HL-60 (cell line): ENCODE measurements around the gene MYOM3.

Experiments used
- DNase-seq, 2 experiments: peaks; one replicate each; pipeline ENCODE4 v3.0.0-alpha.2; 2010 to 2020; ENCODE audit warnings: low read depth in 1 of 2, low spot score in 1 of 2
- H3K27ac ChIP-seq: fragments of 250-450 bp; sonication (Bioruptor Pico); replicated peaks from 2 replicates; pipeline ENCODE4 v1.5.1; 2020; ENCODE audit warnings: mild to moderate bottlenecking, moderate library complexity
- H3K27me3 ChIP-seq: fragments of 250-450 bp; sonication (Bioruptor Pico); 2 replicates; pipeline ENCODE4 v1.5.1; 2021; ENCODE audit warnings: mild to moderate bottlenecking, moderate library complexity; ENCODE audit not compliant: insufficient read depth, poor library complexity, severe bottlenecking
- H3K4me3 ChIP-seq: replicated peaks from 2 replicates; pipeline ENCODE4 v1.5.1; 2011; ENCODE audit warnings: mild to moderate bottlenecking, control low read depth, low read length; ENCODE audit not compliant: insufficient read depth
- GABPA ChIP-seq: IDR thresholded peaks from 2 replicates; pipeline ENCODE4 v1.6.1; 2012; ENCODE audit warnings: low read depth
- POLR2AphosphoS5 ChIP-seq: IDR thresholded peaks from 2 replicates; pipeline ENCODE4 v1.6.1; 2012; ENCODE audit warnings: low read depth
- REST ChIP-seq: IDR thresholded peaks from 2 replicates; pipeline ENCODE4 v1.6.1; 2012; ENCODE audit warnings: low read depth; ENCODE audit not compliant: insufficient replicate concordance
- SPI1 ChIP-seq: IDR thresholded peaks from 2 replicates; pipeline ENCODE4 v1.6.1; 2012; ENCODE audit warnings: low read depth, mild to moderate bottlenecking, borderline replicate concordance
- TF ChIP-seq, protein P1 (sequence below): IDR thresholded peaks from one replicate; pipeline ENCODE4 v1.5.1; 2011; ENCODE audit warnings: low read length, control low read depth, inconsistent platforms; ENCODE audit not compliant: insufficient read depth

The MYOM3 gene

DNA sequence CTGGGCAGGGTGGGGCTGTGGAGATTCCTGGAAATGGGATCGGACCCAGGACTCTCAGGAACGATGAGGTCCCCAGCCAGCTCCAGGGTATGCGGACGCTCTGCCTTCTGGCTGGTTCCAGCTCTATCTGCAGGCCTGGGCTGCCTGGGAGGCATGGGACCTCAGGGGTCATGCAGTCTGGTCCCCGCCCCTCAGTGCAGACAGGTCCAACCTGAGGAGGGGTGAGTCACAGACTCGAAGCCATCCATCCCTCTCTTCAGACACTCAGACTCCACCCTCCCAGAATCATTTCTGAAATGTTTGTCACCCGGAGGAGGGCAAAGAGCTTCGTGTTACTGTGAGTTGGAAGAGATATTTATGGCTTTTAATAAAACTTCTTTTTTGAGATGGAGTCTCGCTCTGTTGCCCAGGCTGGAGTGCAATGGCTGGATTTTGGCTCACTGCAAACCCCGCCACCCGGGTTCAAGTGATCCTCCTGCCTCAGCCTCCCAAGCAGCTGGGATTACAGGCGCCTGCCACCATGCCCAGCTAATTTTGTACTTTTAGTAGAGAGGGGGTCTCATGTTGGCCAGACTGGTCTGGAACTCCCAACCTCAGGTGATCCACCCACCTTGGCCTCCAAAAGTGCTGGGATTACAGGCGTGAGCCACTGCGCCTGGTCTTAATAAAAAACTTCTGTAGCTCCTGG, 5.9 kb upstream of the MYOM3 start:
- Histone ChIP-seq H3K27me3 (no peaks in the 10 kb centered on the region), H3K27ac (no peak overlapping the region), H3K4me3 (no peak overlapping the region)
- DNase-seq = no peak
- no peak for TF ChIP-seq SPI1
- TF ChIP-seq, protein P1, sequence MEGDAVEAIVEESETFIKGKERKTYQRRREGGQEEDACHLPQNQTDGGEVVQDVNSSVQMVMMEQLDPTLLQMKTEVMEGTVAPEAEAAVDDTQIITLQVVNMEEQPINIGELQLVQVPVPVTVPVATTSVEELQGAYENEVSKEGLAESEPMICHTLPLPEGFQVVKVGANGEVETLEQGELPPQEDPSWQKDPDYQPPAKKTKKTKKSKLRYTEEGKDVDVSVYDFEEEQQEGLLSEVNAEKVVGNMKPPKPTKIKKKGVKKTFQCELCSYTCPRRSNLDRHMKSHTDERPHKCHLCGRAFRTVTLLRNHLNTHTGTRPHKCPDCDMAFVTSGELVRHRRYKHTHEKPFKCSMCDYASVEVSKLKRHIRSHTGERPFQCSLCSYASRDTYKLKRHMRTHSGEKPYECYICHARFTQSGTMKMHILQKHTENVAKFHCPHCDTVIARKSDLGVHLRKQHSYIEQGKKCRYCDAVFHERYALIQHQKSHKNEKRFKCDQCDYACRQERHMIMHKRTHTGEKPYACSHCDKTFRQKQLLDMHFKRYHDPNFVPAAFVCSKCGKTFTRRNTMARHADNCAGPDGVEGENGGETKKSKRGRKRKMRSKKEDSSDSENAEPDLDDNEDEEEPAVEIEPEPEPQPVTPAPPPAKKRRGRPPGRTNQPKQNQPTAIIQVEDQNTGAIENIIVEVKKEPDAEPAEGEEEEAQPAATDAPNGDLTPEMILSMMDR = no peak
- TF ChIP-seq REST = no peak
- TF ChIP-seq POLR2AphosphoS5 = no peak
- TF ChIP-seq GABPA = no peak

GRCh38 chr1:24117132-24117531, 5.2 kb upstream of the MYOM3 start:
- no peak for DNase-seq
- Histone ChIP-seq H3K27ac (no peak overlapping the region), H3K4me3 (no peak overlapping the region), H3K27me3 (no peaks in the 10 kb centered on the region)
- TF ChIP-seq POLR2AphosphoS5 = no peak
- TF ChIP-seq SPI1 = no peak
- no peak for TF ChIP-seq REST
- TF ChIP-seq, protein P1 = no peak
- no peak for TF ChIP-seq GABPA

GRCh38 chr1:24114753-24115152, 2.8 kb upstream of the MYOM3 start:
- H3K27me3 ChIP-seq = no peaks in the 10 kb centered on the region
- no peak for DNase-seq
- H3K4me3 ChIP-seq = no peak overlapping the region
- no peak overlapping the region for H3K27ac ChIP-seq
- no peak for TF ChIP-seq GABPA
- TF ChIP-seq, protein P1 = no peak
- TF ChIP-seq SPI1 = no peak
- TF ChIP-seq POLR2AphosphoS5 = no peak
- no peak for TF ChIP-seq REST
